BE2C (cell line): ENCODE data around the gene SMURF1.

Experiments used
- DNase-seq: peaks from one replicate; pipeline ENCODE4 v3.0.0-alpha.2; 2020
- H3K27me3 ChIP-seq: fragments of 250-450 bp; sonication (Bioruptor Pico); 2 replicates; pipeline ENCODE4 v1.5.1; 2020; ENCODE audit warnings: mild to moderate bottlenecking
- H3K36me3 ChIP-seq: fragments of 250-450 bp; sonication (Bioruptor Pico); 2 replicates; pipeline ENCODE4 v1.5.1; 2020; ENCODE audit warnings: mild to moderate bottlenecking
- H3K4me1 ChIP-seq: fragments of 250-450 bp; sonication (Bioruptor Pico); 2 replicates; pipeline ENCODE4 v1.5.1; 2020
- H3K4me3 ChIP-seq: 2 replicates; pipeline ENCODE4 v1.5.1; 2011; ENCODE audit warnings: low read depth, low read length
- H3K9me3 ChIP-seq: fragments of 250-450 bp; sonication (Bioruptor Pico); 2 replicates; pipeline ENCODE4 v1.5.1; 2020
- TF ChIP-seq, protein P1 (sequence below): IDR thresholded peaks from 2 replicates; pipeline ENCODE4 v1.5.1; 2012; ENCODE audit warnings: mild to moderate bottlenecking, low read depth, low read length

SMURF1 gene

DNA sequence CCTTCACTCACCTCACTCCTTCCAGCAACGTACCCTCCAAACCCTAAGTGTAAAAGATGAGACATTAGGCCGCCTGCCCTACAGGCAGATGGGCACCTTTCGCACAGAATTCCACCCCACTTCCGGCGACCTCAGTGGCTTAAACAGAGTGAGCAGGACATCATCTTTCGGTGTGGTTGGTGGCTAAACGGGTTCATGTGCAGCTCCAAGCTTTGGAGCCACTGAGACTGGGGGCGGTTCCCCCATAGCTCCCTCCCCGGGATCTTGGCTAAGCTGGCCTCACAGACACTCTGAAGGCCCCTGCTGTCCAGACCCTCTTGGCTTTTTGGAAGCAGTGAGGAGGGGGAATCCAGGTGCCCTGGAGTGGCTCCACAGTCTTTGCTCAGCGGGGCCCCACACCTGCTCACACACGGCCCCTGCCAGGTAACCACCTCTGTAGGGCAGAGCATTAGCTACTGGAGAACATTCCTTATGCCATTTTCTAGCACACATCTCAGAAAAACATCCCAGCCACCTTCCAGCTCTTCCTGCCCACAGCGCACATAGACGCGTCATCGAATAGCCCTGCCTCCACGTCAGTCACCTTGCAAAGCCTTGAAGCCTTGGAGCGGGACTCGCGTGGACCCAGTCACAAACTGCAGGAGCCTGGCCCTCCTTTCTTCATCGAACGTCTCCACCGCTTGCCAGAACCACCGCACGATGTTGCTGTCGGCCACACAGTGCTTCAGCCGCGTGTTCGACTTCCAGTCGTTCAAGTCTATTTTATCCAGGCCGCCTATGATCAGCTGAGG, 108.8 kb downstream of the SMURF1 start:
- H3K36me3 ChIP-seq: peaks cover 79% of the 10 kb centered on the region
- H3K4me1 ChIP-seq: no peaks in the 10 kb centered on the region
- no peak overlapping the region for H3K4me3 ChIP-seq
- no peaks in the 10 kb centered on the region for H3K27me3 ChIP-seq
- TF ChIP-seq, protein P1, sequence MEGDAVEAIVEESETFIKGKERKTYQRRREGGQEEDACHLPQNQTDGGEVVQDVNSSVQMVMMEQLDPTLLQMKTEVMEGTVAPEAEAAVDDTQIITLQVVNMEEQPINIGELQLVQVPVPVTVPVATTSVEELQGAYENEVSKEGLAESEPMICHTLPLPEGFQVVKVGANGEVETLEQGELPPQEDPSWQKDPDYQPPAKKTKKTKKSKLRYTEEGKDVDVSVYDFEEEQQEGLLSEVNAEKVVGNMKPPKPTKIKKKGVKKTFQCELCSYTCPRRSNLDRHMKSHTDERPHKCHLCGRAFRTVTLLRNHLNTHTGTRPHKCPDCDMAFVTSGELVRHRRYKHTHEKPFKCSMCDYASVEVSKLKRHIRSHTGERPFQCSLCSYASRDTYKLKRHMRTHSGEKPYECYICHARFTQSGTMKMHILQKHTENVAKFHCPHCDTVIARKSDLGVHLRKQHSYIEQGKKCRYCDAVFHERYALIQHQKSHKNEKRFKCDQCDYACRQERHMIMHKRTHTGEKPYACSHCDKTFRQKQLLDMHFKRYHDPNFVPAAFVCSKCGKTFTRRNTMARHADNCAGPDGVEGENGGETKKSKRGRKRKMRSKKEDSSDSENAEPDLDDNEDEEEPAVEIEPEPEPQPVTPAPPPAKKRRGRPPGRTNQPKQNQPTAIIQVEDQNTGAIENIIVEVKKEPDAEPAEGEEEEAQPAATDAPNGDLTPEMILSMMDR: no peak
- DNase-seq: no peak
- no peaks in the 10 kb centered on the region for H3K9me3 ChIP-seq

DNA sequence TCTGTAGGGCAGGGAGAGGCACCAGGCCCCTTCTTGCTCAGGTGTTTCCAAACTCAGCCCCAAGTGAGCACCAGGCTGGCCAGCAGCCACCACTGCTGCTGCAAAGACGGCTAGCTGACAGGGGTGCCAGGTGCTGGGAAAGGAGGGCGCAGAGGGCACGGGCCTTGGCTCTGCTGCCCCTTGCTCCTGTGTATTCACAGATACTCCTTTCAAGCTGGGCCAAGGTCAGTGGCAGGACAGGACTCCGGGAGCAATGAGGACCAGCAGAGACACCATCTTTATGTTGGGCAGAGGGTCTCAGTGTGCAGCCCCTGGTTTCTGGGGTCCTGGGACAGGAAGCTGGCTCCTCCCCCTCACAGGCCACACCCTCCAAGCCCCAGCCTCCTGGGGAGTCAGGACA, 110.1 kb downstream of the SMURF1 start:
- no peak for DNase-seq
- TF ChIP-seq, protein P1: no peak
- Histone ChIP-seq H3K9me3 (no peaks in the 10 kb centered on the region), H3K4me1 (no peaks in the 10 kb centered on the region), H3K36me3 (peaks cover 87% of the 10 kb centered on the region), H3K27me3 (no peaks in the 10 kb centered on the region), H3K4me3 (no peak overlapping the region)

DNA sequence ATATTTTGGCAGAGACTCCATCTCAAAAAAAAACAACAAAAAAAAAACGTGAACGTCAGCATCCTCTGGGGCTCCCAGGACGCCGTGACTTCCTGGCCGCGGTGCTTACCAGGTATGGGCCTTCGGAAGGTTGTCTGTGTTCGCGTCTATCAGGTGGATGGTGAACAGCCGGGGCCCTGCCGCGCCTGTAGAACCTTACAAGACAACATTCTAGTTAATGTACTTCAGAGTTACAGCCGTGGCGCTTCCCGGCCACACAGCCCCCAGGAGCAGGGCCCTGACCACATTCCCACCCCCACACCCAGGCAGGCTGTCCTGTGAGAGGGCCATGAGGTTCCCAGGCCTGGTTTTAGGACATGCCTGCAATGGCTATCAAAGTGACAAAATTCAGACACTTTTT, 111.0 kb downstream of the SMURF1 start:
- no peak overlapping the region for H3K4me3 ChIP-seq
- no peaks in the 10 kb centered on the region for H3K9me3 ChIP-seq
- no peaks in the 10 kb centered on the region for H3K27me3 ChIP-seq
- H3K36me3 ChIP-seq: peaks cover 89% of the 10 kb centered on the region
- TF ChIP-seq, protein P1: no peak
- DNase-seq: no peak
- no peaks in the 10 kb centered on the region for H3K4me1 ChIP-seq

DNA sequence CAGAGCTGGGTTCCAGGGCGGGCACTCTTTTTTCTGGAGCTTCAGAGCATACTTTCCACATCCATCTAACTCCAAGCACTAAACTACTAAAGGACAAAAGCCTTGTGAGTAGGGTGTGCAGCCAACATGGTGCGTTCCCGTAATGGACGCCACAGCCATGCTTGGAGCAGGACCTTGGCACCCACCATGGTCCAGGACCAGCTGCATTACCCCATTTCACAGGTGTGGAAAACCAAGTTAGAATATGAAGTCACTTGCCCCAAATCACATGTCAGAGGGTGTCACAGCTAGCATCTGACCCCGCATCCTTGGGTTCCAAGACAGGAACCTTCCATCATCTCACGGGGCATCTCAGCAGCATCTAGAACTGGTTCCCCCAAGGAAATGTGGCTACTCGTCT, 112.4 kb downstream of the SMURF1 start:
- Histone ChIP-seq H3K4me3 (no peak overlapping the region), H3K27me3 (no peaks in the 10 kb centered on the region), H3K4me1 (no peaks in the 10 kb centered on the region), H3K9me3 (no peaks in the 10 kb centered on the region), H3K36me3 (peaks cover 77% of the 10 kb centered on the region)
- DNase-seq: no peak
- TF ChIP-seq, protein P1: no peak

DNA sequence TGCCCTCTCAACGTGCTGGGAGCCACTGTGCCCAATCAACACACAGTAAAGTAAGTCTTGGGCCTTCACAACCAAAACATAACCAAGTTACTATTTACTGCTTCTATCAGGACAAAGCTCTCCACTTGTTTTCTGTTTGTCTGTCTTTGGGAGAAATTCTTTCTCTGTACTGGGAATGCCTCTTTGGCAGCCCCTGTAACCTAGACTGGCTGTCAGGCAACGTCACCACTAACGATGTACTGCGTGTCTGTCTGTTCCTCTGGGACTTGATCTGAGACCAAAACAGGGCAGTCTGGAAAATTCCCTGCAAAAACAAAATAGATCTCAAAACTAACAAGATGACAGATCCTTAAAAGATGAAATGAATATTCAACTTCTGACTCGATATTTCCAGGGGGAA, 113.0 kb downstream of the SMURF1 start:
- Histone ChIP-seq H3K4me3 (no peak overlapping the region), H3K36me3 (peaks cover 75% of the 10 kb centered on the region), H3K9me3 (no peaks in the 10 kb centered on the region), H3K4me1 (no peaks in the 10 kb centered on the region), H3K27me3 (no peaks in the 10 kb centered on the region)
- DNase-seq: no peak
- TF ChIP-seq, protein P1: no peak

DNA sequence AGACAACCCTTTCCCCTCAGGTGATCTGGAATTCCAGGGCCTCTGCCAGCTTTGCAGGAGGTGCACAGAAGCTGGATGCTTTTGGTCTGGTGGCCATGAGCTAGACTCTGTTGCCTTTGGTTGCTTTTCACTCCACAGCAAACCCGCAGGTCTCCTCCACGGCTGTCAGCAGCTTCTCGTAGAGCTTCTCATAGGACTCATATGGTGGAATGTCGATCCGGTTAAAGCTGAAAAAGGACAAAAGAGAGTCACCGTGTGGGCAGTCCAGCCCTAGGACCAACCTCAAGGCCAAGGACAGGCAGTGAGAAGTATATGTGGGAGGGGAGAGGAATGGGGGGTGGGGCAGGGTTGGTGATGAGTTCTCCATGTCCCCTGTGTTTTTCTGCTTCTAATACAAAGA, 113.5 kb downstream of the SMURF1 start:
- no peaks in the 10 kb centered on the region for H3K27me3 ChIP-seq
- no peak overlapping the region for H3K4me3 ChIP-seq
- no peak for DNase-seq
- no peaks in the 10 kb centered on the region for H3K9me3 ChIP-seq
- no peaks in the 10 kb centered on the region for H3K4me1 ChIP-seq
- peaks cover 72% of the 10 kb centered on the region for H3K36me3 ChIP-seq
- TF ChIP-seq, protein P1: no peak
